ENCODE measurements around the gene C1QTNF9.

The C1QTNF9 gene

GRCh38 chr13:24275041-24275440 is 34.3 kb upstream of the C1QTNF9 start:
- H3K4me3 ChIP-seq (ENCODE audit: low read length) = no peak overlapping the region; the same call in 1 of the 2 replicates
- TF ChIP-seq ZNF274 (IDR thresholded peaks at IDR 0.05; ENCODE audit: low read depth, low read length) = no peak

GRCh38 chr13:24276306-24276705 is 33.1 kb upstream of the C1QTNF9 start:
- TF ChIP-seq ZNF274 (IDR thresholded peaks at IDR 0.05; ENCODE audit: low read depth, low read length) = no peak

GRCh38 chr13:24276861-24277260 is 32.5 kb upstream of the C1QTNF9 start:
- no peak overlapping the region for H3K4me3 ChIP-seq (ENCODE audit: low read length)
- no peak for TF ChIP-seq ZNF274 (IDR thresholded peaks at IDR 0.05; ENCODE audit: low read depth, low read length)

More at GRCh38 chr13:24276306-24276705, 33.1 kb upstream of the C1QTNF9 start:
- H3K4me3 ChIP-seq (ENCODE audit: low read length) = no peak overlapping the region

GRCh38 chr13:24277761-24278160 is 31.6 kb upstream of the C1QTNF9 start:
- no peak for TF ChIP-seq ZNF274 (IDR thresholded peaks at IDR 0.05; ENCODE audit: low read depth, low read length)

GRCh38 chr13:24279327-24280110 is 29.9 kb upstream of the C1QTNF9 start:
- no peak for TF ChIP-seq ZNF274 (IDR thresholded peaks at IDR 0.05; ENCODE audit: low read depth, low read length)
- no peak overlapping the region for H3K4me3 ChIP-seq (ENCODE audit: low read length)

More at GRCh38 chr13:24277761-24278160, 31.6 kb upstream of the C1QTNF9 start:
- no peak overlapping the region for H3K4me3 ChIP-seq (ENCODE audit: low read length)

GRCh38 chr13:24280720-24281119 is 28.7 kb upstream of the C1QTNF9 start:
- no peak for TF ChIP-seq ZNF274 (IDR thresholded peaks at IDR 0.05; ENCODE audit: low read depth, low read length)

GRCh38 chr13:24281188-24282008 is 28.0 kb upstream of the C1QTNF9 start:
- H3K4me3 ChIP-seq (ENCODE audit: low read length) = no peak overlapping the region
- no peak for TF ChIP-seq ZNF274 (IDR thresholded peaks at IDR 0.05; ENCODE audit: low read depth, low read length)

More at GRCh38 chr13:24280720-24281119, 28.7 kb upstream of the C1QTNF9 start:
- H3K4me3 ChIP-seq (ENCODE audit: low read length) = no peak overlapping the region

- no peak overlapping the region for H3K4me3 ChIP-seq (ENCODE audit: low read length)
- TF ChIP-seq ZNF274 (IDR thresholded peaks at IDR 0.05; ENCODE audit: low read depth, low read length) = no peak
Measured at GRCh38 chr13:24282256-24282655, 27.1 kb upstream of the C1QTNF9 start.

- TF ChIP-seq ZNF274 (IDR thresholded peaks at IDR 0.05; ENCODE audit: low read depth, low read length) = no peak
Measured at GRCh38 chr13:24284889-24285565, 24.4 kb upstream of the C1QTNF9 start.

GRCh38 chr13:24286624-24287023 is 22.8 kb upstream of the C1QTNF9 start:
- no peak for TF ChIP-seq ZNF274 (IDR thresholded peaks at IDR 0.05; ENCODE audit: low read depth, low read length)
- no peak overlapping the region for H3K4me3 ChIP-seq (ENCODE audit: low read length)

More at GRCh38 chr13:24284889-24285565, 24.4 kb upstream of the C1QTNF9 start:
- no peak overlapping the region for H3K4me3 ChIP-seq (ENCODE audit: low read length)

GRCh38 chr13:24287748-24288287 is 21.6 kb upstream of the C1QTNF9 start:
- TF ChIP-seq ZNF274 (IDR thresholded peaks at IDR 0.05; ENCODE audit: low read depth, low read length) = no peak
- H3K4me3 ChIP-seq (ENCODE audit: low read length) = no peak overlapping the region

- H3K4me3 ChIP-seq (ENCODE audit: low read length) = no peak overlapping the region
- no peak for TF ChIP-seq ZNF274 (IDR thresholded peaks at IDR 0.05; ENCODE audit: low read depth, low read length)
Measured at GRCh38 chr13:24288870-24289269, 20.5 kb upstream of the C1QTNF9 start.

GRCh38 chr13:24290280-24290932 is 19.0 kb upstream of the C1QTNF9 start:
- H3K4me3 ChIP-seq (ENCODE audit: low read length) = no peak overlapping the region
- TF ChIP-seq ZNF274 (IDR thresholded peaks at IDR 0.05; ENCODE audit: low read depth, low read length) = no peak
